Measurements from ENCODE around the gene ASS1.
"Not testable (repeated sequence)": the region's sequence is repeated elsewhere in the genome, so short reads cannot be mapped to it uniquely, and the experiment has no call there.

Gene ASS1

GRCh38 chr9:130444565-130445221 is at the start of gene ASS1:
Gene ASS1 (plus strand): TSS chr9:130444961. CDS start chr9:130452229, 7,268 bp downstream.
- Histone ChIP-seq H3K4me1 (ENCODE audit: control insufficient read depth in 2 of 2, insufficient read depth in 2 of 2, low read length in 2 of 2) (peaks cover 15 to 24% of the 10 kb centered on the region in 2 donors), H3K9me3 (ENCODE audit: control insufficient read depth in 2 of 2, low read length in 2 of 2) (peaks cover 0 to 2% of the 10 kb centered on the region in 2 donors), H3K36me3 (ENCODE audit: control insufficient read depth in 2 of 2, insufficient read depth in 2 of 2, low read length in 2 of 2) (no peaks in the 10 kb centered on the region), H3K9ac (ENCODE audit: low read depth in 1 of 2, low read length in 2 of 2) (peak within 1 kb of the TSS; percentile 72 to 83), H3K27me3 (ENCODE audit: control insufficient read depth in 2 of 2, insufficient read depth in 2 of 2, low read length in 2 of 2) (no peaks in the 10 kb centered on the region), H3K4me3 (ENCODE audit: low read length in 2 of 2) (peak within 1 kb of the TSS; percentile 69 to 77), H3K27ac (ENCODE audit: low read depth in 2 of 2, low read length in 2 of 2) (peak within 1 kb of the TSS; percentile 69 to 70)

DNA sequence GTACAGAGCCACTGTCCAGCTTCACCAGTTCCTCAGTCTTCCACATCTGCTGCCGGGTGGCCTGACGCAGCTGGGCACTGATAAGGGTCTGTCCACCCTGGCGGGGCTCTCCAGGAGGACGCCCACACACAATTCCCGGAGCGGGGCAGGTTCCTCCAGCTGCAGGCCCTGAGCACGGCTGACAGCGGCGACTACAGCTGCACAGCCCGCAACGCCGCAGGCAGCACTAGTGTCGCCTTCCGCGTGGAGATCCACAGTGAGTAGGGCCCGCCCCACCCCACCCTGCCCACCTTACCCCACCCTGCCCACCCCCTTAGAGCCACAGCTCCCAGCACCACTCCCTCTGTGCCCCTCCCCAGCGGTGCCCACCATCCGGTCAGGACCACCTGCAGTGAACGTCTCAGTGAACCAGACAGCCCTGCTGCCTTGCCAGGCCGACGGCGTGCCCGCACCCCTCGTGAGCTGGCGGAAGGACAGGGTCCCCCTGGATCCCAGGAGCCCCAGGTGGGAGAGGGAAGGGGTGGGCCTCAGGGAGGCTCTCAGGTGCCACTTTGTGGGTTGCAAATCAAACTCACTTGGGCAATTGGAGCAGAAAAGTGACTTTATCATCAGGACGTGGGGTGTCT is 48.8 kb upstream of the ASS1 start:
- Histone ChIP-seq H3K4me1 (ENCODE audit: control insufficient read depth in 2 of 2, insufficient read depth in 2 of 2, low read length in 2 of 2) (peaks cover 0 to 15% of the 10 kb centered on the region in 2 donors), H3K36me3 (ENCODE audit: control insufficient read depth in 2 of 2, insufficient read depth in 2 of 2, low read length in 2 of 2) (no peaks in the 10 kb centered on the region), H3K9ac (ENCODE audit: low read depth in 1 of 2, low read length in 2 of 2) (no peak overlapping the region), H3K4me3 (ENCODE audit: low read length in 2 of 2) (no peak overlapping the region), H3K27me3 (ENCODE audit: control insufficient read depth in 2 of 2, insufficient read depth in 2 of 2, low read length in 2 of 2) (no peaks in the 10 kb centered on the region), H3K9me3 (ENCODE audit: control insufficient read depth in 2 of 2, low read length in 2 of 2) (no peaks in the 10 kb centered on the region), H3K27ac (ENCODE audit: low read depth in 2 of 2, low read length in 2 of 2) (no peak overlapping the region)

- H3K9ac ChIP-seq (ENCODE audit: low read depth in 1 of 2, low read length in 2 of 2): no peak overlapping the region
- H3K27ac ChIP-seq (ENCODE audit: low read depth in 2 of 2, low read length in 2 of 2): no peak overlapping the region
- H3K4me3 ChIP-seq (ENCODE audit: low read length in 2 of 2): no peak overlapping the region
- no peaks in the 10 kb centered on the region for H3K36me3 ChIP-seq (ENCODE audit: control insufficient read depth in 2 of 2, insufficient read depth in 2 of 2, low read length in 2 of 2)
- peaks cover 0 to 15% of the 10 kb centered on the region in 2 donors for H3K4me1 ChIP-seq (ENCODE audit: control insufficient read depth in 2 of 2, insufficient read depth in 2 of 2, low read length in 2 of 2)
- H3K27me3 ChIP-seq (ENCODE audit: control insufficient read depth in 2 of 2, insufficient read depth in 2 of 2, low read length in 2 of 2): no peaks in the 10 kb centered on the region
- no peaks in the 10 kb centered on the region for H3K9me3 ChIP-seq (ENCODE audit: control insufficient read depth in 2 of 2, low read length in 2 of 2)
Observed at GRCh38 chr9:130396581-130396980, 48.2 kb upstream of the ASS1 start.

DNA sequence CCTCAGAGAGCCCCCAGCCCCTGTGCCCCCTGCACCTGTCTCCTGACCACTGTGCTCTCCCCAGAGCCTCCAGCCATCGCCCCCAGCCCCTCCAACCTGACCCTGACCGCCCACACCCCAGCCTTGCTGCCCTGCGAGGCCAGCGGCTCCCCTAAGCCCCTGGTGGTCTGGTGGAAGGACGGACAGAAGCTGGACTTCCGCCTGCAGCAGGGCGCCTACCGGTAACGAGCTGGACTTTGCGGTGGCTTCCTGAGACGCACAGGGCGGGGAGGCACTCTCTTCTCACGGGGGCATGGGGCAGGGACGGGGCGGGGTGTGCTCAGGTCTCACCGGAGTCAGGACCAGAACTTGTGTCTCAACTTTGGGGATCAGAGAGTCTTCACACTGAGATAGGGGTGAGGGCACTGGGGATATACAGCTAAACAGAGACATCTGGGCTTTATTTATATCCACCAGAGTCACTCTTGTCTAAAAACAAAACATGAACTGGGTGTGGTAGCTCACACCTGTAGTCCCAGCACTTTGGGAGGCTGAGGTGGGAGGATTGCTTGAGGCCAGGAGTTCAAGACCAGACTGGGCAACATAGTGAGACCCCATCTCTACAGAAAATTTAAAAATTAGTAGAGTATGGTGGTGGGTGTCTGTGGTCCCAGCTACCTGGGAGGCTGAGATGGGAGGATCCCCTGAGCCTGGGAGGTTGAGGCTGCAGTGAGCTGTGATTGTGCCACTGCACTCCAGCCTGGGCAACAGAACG is 46.1 kb upstream of the ASS1 start:
- H3K9me3 ChIP-seq (ENCODE audit: control insufficient read depth in 2 of 2, low read length in 2 of 2): no peaks in the 10 kb centered on the region
- no peaks in the 10 kb centered on the region for H3K36me3 ChIP-seq (ENCODE audit: control insufficient read depth in 2 of 2, insufficient read depth in 2 of 2, low read length in 2 of 2)
- H3K4me3 ChIP-seq (ENCODE audit: low read length in 2 of 2): no peak overlapping the region
- H3K4me1 ChIP-seq (ENCODE audit: control insufficient read depth in 2 of 2, insufficient read depth in 2 of 2, low read length in 2 of 2): peaks cover 0 to 5% of the 10 kb centered on the region in 2 donors
- no peak overlapping the region for H3K27ac ChIP-seq (ENCODE audit: low read depth in 2 of 2, low read length in 2 of 2)
- H3K9ac ChIP-seq (ENCODE audit: low read depth in 1 of 2, low read length in 2 of 2): no peak overlapping the region
- no peaks in the 10 kb centered on the region for H3K27me3 ChIP-seq (ENCODE audit: control insufficient read depth in 2 of 2, insufficient read depth in 2 of 2, low read length in 2 of 2)

DNA sequence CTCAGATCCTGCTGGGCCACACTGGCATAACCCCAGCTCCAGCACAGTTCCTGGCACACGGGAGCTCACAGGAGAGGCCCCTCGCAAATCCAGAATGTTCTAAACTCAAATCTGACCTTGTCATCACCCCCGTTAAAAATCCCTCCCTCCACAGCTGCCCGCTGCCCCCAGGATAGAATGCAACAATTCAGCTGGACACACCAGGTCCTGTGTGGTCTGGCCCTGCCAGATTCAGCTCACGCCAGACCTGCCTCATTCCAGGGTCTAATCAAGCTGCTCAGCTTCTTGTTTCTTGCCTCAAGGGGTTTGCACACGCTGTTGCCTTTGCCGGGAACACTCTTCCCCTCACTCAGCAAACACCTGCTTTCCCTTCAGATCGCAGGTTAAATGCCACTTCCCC is 45.0 kb upstream of the ASS1 start:
- H3K27me3 ChIP-seq (ENCODE audit: control insufficient read depth in 2 of 2, insufficient read depth in 2 of 2, low read length in 2 of 2): no peaks in the 10 kb centered on the region
- H3K36me3 ChIP-seq (ENCODE audit: control insufficient read depth in 2 of 2, insufficient read depth in 2 of 2, low read length in 2 of 2): no peaks in the 10 kb centered on the region

GRCh38 chr9:130400870-130401269 is 43.9 kb upstream of the ASS1 start:
- Histone ChIP-seq H3K27ac (ENCODE audit: low read depth in 2 of 2, low read length in 2 of 2) (no peak overlapping the region), H3K4me3 (ENCODE audit: low read length in 2 of 2) (no peak overlapping the region), H3K9ac (ENCODE audit: low read depth in 1 of 2, low read length in 2 of 2) (no peak overlapping the region), H3K4me1 (ENCODE audit: control insufficient read depth in 2 of 2, insufficient read depth in 2 of 2, low read length in 2 of 2) (peaks cover 0 to 5% of the 10 kb centered on the region in 2 donors), H3K36me3 (ENCODE audit: control insufficient read depth in 2 of 2, insufficient read depth in 2 of 2, low read length in 2 of 2) (no peaks in the 10 kb centered on the region), H3K27me3 (ENCODE audit: control insufficient read depth in 2 of 2, insufficient read depth in 2 of 2, low read length in 2 of 2) (no peaks in the 10 kb centered on the region), H3K9me3 (ENCODE audit: control insufficient read depth in 2 of 2, low read length in 2 of 2) (no peaks in the 10 kb centered on the region)

More for the DNA sequence above, 45.0 kb upstream of the ASS1 start:
- no peak overlapping the region for H3K9ac ChIP-seq (ENCODE audit: low read depth in 1 of 2, low read length in 2 of 2)
- no peak overlapping the region for H3K27ac ChIP-seq (ENCODE audit: low read depth in 2 of 2, low read length in 2 of 2)
- peaks cover 0 to 5% of the 10 kb centered on the region in 2 donors for H3K4me1 ChIP-seq (ENCODE audit: control insufficient read depth in 2 of 2, insufficient read depth in 2 of 2, low read length in 2 of 2)
- no peaks in the 10 kb centered on the region for H3K9me3 ChIP-seq (ENCODE audit: control insufficient read depth in 2 of 2, low read length in 2 of 2)
- no peak overlapping the region for H3K4me3 ChIP-seq (ENCODE audit: low read length in 2 of 2)

DNA sequence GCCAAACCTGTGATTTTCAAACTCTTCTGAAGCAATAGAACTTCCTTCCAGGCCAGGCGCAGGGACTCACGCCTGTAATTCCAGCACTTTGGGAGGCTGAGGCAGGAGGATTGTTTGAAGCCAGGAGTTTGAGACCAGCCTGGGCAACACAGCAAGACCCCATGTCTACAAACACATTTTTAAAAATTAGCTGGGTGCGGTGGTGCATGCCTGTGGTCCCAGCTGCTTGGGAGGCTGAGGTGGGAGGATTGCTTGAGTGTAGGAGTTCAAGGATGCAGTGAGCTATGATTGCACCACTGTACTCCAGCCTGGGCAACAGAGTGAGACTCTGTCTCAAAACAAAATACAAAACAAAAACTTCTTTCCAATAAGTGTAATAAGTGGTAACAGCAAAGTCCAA is 43.0 kb upstream of the ASS1 start:
- not testable (repeated sequence) for H3K4me1 ChIP-seq (ENCODE audit: control insufficient read depth in 2 of 2, insufficient read depth in 2 of 2, low read length in 2 of 2); H3K27me3 ChIP-seq (ENCODE audit: control insufficient read depth in 2 of 2, insufficient read depth in 2 of 2, low read length in 2 of 2); H3K9ac ChIP-seq (ENCODE audit: low read depth in 1 of 2, low read length in 2 of 2); H3K36me3 ChIP-seq (ENCODE audit: control insufficient read depth in 2 of 2, insufficient read depth in 2 of 2, low read length in 2 of 2); H3K4me3 ChIP-seq (ENCODE audit: low read length in 2 of 2); H3K9me3 ChIP-seq (ENCODE audit: control insufficient read depth in 2 of 2, low read length in 2 of 2); H3K27ac ChIP-seq (ENCODE audit: low read depth in 2 of 2, low read length in 2 of 2)

- H3K36me3 ChIP-seq (ENCODE audit: control insufficient read depth in 2 of 2, insufficient read depth in 2 of 2, low read length in 2 of 2): no peaks in the 10 kb centered on the region
- no peak overlapping the region for H3K27ac ChIP-seq (ENCODE audit: low read depth in 2 of 2, low read length in 2 of 2)
- no peaks in the 10 kb centered on the region for H3K27me3 ChIP-seq (ENCODE audit: control insufficient read depth in 2 of 2, insufficient read depth in 2 of 2, low read length in 2 of 2)
- no peaks in the 10 kb centered on the region for H3K9me3 ChIP-seq (ENCODE audit: control insufficient read depth in 2 of 2, low read length in 2 of 2)
- H3K9ac ChIP-seq (ENCODE audit: low read depth in 1 of 2, low read length in 2 of 2): no peak overlapping the region
- H3K4me1 ChIP-seq (ENCODE audit: control insufficient read depth in 2 of 2, insufficient read depth in 2 of 2, low read length in 2 of 2): peaks cover 0 to 5% of the 10 kb centered on the region in 2 donors
- no peak overlapping the region for H3K4me3 ChIP-seq (ENCODE audit: low read length in 2 of 2)
Observed at GRCh38 chr9:130402243-130402642, 42.5 kb upstream of the ASS1 start.

- Histone ChIP-seq H3K27ac (ENCODE audit: low read depth in 2 of 2, low read length in 2 of 2) (no peak overlapping the region), H3K9me3 (ENCODE audit: control insufficient read depth in 2 of 2, low read length in 2 of 2) (no peaks in the 10 kb centered on the region), H3K27me3 (ENCODE audit: control insufficient read depth in 2 of 2, insufficient read depth in 2 of 2, low read length in 2 of 2) (no peaks in the 10 kb centered on the region), H3K36me3 (ENCODE audit: control insufficient read depth in 2 of 2, insufficient read depth in 2 of 2, low read length in 2 of 2) (no peaks in the 10 kb centered on the region), H3K9ac (ENCODE audit: low read depth in 1 of 2, low read length in 2 of 2) (no peak overlapping the region), H3K4me1 (ENCODE audit: control insufficient read depth in 2 of 2, insufficient read depth in 2 of 2, low read length in 2 of 2) (peaks cover 0 to 5% of the 10 kb centered on the region in 2 donors), H3K4me3 (ENCODE audit: low read length in 2 of 2) (no peak overlapping the region)
Observed at GRCh38 chr9:130402645-130403440, 41.9 kb upstream of the ASS1 start.
